ENCODE data around the gene MYO1H.
"Not testable (repeated sequence)": the region's sequence is repeated elsewhere in the genome, so short reads cannot be mapped to it uniquely, and the experiment has no call there.

MYO1H gene

DNA sequence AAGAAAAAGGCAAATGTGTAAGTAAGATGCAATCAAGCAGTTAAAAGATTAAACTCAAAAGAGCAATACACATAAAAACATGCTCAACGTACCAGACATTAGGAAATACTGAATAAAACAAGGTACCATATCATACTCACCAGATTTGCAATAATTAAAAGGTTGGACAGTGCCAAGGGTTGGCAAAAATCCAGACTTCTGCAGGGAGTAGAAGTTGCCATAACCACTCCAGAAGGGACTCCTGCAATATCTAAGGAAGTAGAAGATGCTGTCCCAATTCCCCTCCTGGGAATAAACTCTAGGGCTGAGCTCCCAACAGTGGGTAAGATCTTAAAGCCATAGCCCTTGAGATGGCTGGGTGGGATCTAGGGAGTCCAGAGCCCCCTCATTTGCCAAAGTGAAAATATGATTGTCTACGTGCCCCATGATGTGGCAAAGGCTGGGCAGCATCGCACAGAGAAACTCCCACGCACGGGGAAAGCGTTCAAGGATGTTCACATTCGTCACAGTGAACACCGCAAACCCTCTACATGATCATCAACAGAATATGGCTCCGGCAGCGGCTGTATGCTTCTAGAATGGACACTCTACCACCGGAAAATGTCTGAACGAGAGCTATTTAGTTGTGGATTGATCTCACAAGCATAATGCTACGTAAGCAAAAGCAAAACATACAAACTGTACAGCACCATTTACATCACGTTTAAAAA is 117.1 kb downstream of the MYO1H start:
- Histone ChIP-seq H3K9ac (no peak overlapping the region), H3K36me3 (peaks cover 58 to 94% (median 76%) of the 10 kb centered on the region in 11 experiments), H3K9me3 (replicated peaks in 1 of 11) (no peaks in the 10 kb centered on the region), H3K27me3 (no peaks in the 10 kb centered on the region), H3K4me2 (no peak overlapping the region; a peak in 1 of 22 replicates), H4K20me1 (peaks cover 79 to 100% (median 98%) of the 10 kb centered on the region in 11 experiments), H3K4me3 (no peak overlapping the region), H3K4me1 (peaks cover 22 to 86% (median 36%) of the 10 kb centered on the region in 10 experiments), H3K27ac (no peak overlapping the region)
- TF ChIP-seq Cebpa-rat (IDR thresholded peaks at IDR 0.05), result no peak

DNA sequence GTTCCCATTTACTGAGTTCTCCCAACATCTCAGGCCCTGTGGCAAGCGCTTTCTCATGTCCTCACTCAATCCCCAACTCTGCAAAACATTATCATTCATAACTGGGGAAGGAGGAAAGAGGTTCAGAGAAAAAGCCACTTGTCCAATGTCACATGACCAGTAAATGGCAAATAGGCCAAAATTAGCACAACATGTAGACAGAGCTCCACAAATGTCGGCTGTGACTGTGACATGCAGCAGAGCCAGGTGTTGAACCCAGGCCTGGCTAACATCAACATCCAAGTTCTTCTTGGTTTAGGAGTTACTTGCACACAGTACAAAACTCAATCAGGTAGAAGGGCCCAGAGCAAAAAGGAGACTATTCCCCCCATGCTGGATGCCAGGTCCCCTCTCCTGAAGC is 118.6 kb downstream of the MYO1H start:
- H3K36me3 ChIP-seq, result peaks cover 64 to 98% (median 81%) of the 10 kb centered on the region in 11 experiments
- H3K27ac ChIP-seq, result no peak overlapping the region
- TF ChIP-seq Cebpa-rat (IDR thresholded peaks at IDR 0.05), result no peak
- H3K9ac ChIP-seq, result no peak overlapping the region
- H3K9me3 ChIP-seq (replicated peaks in 1 of 11), result no peaks in the 10 kb centered on the region
- H3K4me3 ChIP-seq, result no peak overlapping the region
- H3K27me3 ChIP-seq, result no peaks in the 10 kb centered on the region
- peaks cover 14 to 80% (median 28%) of the 10 kb centered on the region in 10 experiments for H3K4me1 ChIP-seq
- peak overlapping the region in 1 of 11 experiments; percentile 3; a peak in 1 of 22 replicates for H3K4me2 ChIP-seq
- H4K20me1 ChIP-seq, result peaks cover 85 to 100% (median 98%) of the 10 kb centered on the region in 11 experiments

DNA sequence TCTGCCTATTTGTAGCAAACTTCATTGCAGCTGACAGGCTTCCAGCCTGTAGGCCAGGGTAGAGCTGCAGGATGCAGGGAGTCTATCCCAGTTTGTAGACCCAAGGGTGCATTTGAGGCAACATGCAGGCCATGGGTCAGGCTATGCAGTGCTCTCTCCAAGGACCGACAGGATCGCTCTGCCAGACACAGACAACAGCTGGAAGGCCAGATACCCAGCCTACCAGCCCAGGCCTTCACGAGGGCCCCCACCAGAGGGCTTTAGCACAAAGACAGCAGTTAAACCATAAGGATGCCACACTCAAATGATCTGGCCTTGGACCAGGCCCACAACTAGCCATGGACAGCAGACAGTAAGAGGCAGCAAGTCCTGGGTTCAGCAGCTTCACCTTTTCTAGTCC is 119.1 kb downstream of the MYO1H start:
- H3K4me3 ChIP-seq, result no peak overlapping the region
- H3K4me1 ChIP-seq, result peaks cover 9 to 75% (median 23%) of the 10 kb centered on the region in 10 experiments
- H3K27ac ChIP-seq, result no peak overlapping the region
- no peak overlapping the region; a peak in 1 of 22 replicates for H3K9ac ChIP-seq
- peaks cover 88 to 100% (median 98%) of the 10 kb centered on the region in 11 experiments for H4K20me1 ChIP-seq
- H3K27me3 ChIP-seq, result no peaks in the 10 kb centered on the region
- H3K36me3 ChIP-seq, result peaks cover 67 to 100% (median 85%) of the 10 kb centered on the region in 11 experiments
- H3K4me2 ChIP-seq, result peak overlapping the region in 1 of 11 experiments; percentile 3; a peak in 1 of 22 replicates
- TF ChIP-seq Cebpa-rat (IDR thresholded peaks at IDR 0.05), result no peak
- H3K9me3 ChIP-seq (replicated peaks in 1 of 11), result no peaks in the 10 kb centered on the region

DNA sequence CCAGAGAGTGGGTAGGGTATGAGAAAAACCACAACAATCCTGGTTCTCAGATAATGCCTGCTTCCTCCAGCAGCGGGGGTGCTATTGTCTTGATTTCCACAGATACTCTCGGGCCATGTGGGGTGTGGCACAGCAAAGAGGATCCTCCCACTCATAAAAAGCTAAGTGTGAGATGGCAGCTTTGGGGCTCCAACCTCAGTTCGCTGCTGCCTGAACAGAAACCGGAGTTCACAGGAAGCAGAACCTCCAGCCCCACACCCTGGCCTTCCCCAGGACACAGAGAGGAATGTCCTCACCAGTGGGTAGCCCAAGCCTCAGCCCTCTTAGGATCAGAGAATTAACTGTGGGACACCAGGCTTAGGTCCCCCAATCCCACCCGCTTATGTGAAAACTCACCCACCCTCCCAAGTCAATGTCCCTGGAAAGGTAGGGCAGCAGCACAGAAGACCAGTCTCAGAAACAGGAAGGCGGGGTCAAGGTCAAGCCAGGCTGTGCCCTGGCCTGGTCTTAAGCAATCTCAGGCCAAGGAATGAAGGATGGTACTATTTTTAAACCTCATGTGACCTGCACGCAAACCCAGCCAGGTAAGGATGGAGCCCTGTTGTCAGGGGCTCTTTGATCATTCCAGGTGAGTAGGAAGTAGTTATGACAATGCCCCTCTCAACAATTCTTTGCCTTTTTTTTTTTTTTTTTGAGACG is 120.4 kb downstream of the MYO1H start:
- Histone ChIP-seq H3K9ac (peak overlapping the region in 1 of 11 experiments; percentile 31; a peak in 1 of 22 replicates), H3K4me2 (peak overlapping the region in 1 of 11 experiments; percentile 31; a peak in 3 of 22 replicates), H3K36me3 (peaks cover 67 to 98% (median 84%) of the 10 kb centered on the region in 11 experiments), H3K27me3 (no peaks in the 10 kb centered on the region), H3K27ac (no peak overlapping the region), H3K4me1 (peaks cover 0 to 62% (median 10%) of the 10 kb centered on the region in 10 experiments; a peak in 16 of 20 replicates), H4K20me1 (peaks cover 90 to 100% (median 98%) of the 10 kb centered on the region in 11 experiments), H3K4me3 (no peak overlapping the region), H3K9me3 (replicated peaks in 1 of 11) (no peaks in the 10 kb centered on the region)
- TF ChIP-seq Cebpa-rat (IDR thresholded peaks at IDR 0.05), result no peak

DNA sequence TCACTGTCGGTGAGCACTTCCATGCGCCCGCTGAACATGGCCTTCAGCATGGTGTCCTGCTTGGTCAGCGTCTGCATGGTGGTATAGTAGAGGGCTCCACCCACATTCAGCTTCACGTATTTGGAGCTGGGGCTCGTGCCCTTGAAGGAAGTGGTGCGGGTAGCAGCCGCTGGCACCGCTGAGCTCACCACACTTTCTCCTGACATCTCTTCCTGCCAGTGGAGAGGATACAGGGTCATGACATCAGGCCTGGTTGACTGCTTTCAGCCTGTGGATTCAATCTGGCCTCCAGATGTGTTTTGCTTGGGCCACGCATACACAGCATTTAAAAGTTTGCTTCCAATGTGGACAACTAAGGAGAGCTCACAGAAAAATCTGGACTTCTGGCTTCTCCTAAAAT is 121.8 kb downstream of the MYO1H start:
- no peak overlapping the region for H3K27ac ChIP-seq
- no peaks in the 10 kb centered on the region for H3K27me3 ChIP-seq
- H3K36me3 ChIP-seq, result peaks cover 59 to 90% (median 79%) of the 10 kb centered on the region in 11 experiments
- H3K9me3 ChIP-seq (replicated peaks in 1 of 11), result no peaks in the 10 kb centered on the region
- no peak for TF ChIP-seq Cebpa-rat (IDR thresholded peaks at IDR 0.05)
- H3K4me3 ChIP-seq, result no peak overlapping the region
- H4K20me1 ChIP-seq, result peaks cover 88 to 100% (median 98%) of the 10 kb centered on the region in 11 experiments
- peaks cover 0 to 50% (median 0%) of the 10 kb centered on the region in 10 experiments; a peak in 9 of 20 replicates for H3K4me1 ChIP-seq
- H3K4me2 ChIP-seq, result peak overlapping the region in 1 of 11 experiments; percentile 12; a peak in 1 of 22 replicates
- no peak overlapping the region for H3K9ac ChIP-seq

DNA sequence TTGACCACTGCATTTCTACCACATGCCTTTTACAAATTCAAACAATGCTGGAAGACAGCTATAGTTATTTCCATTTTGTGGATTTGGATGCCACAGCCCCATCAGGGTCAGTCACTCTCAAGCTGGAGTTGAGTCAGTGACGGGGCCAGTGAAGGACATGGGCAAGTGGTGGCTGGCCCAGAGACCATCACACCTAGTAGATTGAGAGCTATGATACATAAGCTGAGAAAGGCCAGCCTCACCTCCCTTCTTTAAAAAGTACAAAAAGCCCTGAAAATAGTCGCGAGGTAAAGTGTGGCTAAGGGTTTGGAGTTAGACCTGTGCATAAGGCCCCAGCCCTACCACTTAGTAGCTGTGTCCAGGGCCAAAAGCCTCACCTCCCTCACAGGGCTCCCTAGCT is 125.3 kb downstream of the MYO1H start:
- Histone ChIP-seq H3K36me3 (peaks cover 25 to 61% (median 45%) of the 10 kb centered on the region in 11 experiments), H3K4me3 (no peak overlapping the region), H3K4me2 (no peak overlapping the region), H3K9me3 (replicated peaks in 1 of 11) (no peaks in the 10 kb centered on the region), H3K27ac (no peak overlapping the region), H3K9ac (peak overlapping the region in 1 of 11 experiments; percentile 37; a peak in 1 of 22 replicates), H3K4me1 (peaks cover 18 to 49% (median 20%) of the 10 kb centered on the region in 10 experiments), H3K27me3 (no peaks in the 10 kb centered on the region), H4K20me1 (peaks cover 64 to 87% (median 79%) of the 10 kb centered on the region in 11 experiments)
- no peak for TF ChIP-seq Cebpa-rat (IDR thresholded peaks at IDR 0.05)

DNA sequence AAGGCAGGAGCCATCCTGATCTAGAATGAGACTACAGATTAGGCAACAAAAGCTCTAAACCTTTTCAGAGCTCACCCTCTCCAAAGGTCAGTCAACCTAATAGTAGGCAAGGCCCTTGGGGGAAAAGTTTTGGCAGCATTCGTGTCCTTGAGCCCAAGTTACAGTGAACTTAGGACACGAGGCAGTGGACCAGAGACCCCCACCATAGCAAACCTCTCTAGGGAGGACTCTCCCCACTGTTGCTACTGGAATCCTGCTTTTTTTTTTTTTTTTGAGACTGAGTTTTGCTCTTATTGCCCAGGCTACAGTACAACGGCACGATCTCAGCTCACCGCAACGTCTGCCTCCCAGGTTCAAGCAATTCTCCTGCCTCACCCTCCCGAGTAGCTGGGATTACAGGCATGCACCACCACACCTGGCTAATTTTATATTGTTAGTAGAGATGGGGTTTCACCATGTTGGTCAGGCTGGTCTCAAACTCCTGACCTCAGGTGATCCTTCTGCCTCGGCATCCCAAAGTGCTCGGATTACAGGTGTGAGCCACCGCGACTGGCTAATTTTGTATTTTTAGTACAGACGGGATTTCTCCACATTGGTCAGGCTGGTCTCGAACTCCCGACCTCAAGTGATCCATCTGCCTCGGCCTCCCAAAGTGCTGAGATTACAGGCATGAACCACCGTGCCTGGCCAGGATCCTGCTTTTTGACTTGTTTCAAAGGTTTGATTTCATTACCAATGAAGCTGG is 126.0 kb downstream of the MYO1H start:
- H4K20me1 ChIP-seq, result peaks cover 60 to 80% (median 74%) of the 10 kb centered on the region in 11 experiments; a peak in 21 of 22 replicates
- H3K27me3 ChIP-seq; H3K9me3 ChIP-seq (replicated peaks in 1 of 11); H3K4me2 ChIP-seq; H3K27ac ChIP-seq; H3K4me3 ChIP-seq: not testable (repeated sequence)
- peak overlapping the region in 1 of 11 experiments; percentile 37; a peak in 1 of 22 replicates for H3K9ac ChIP-seq
- peaks cover 24 to 50% (median 27%) of the 10 kb centered on the region in 10 experiments for H3K4me1 ChIP-seq
- H3K36me3 ChIP-seq, result peaks cover 20 to 57% (median 40%) of the 10 kb centered on the region in 11 experiments

DNA sequence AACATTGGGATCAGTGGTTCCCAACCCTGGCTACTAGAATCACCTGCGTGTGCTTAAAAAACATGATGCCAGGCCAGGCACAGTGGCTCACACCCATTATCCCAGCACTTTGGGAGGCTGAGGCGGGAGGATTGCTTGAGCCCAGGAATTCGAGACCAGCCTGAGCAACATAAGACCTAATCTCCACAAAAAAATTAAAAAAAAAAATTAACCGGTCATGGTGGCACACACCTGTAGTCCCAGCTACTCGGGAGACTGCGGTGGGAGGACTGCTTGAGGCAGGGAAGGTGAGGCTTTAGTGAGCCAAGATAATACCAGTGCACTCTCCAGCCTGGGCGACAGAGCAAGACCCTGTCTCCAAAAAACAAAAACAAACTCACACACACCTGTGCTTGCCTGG is 127.4 kb downstream of the MYO1H start:
- Histone ChIP-seq H3K4me3 (0 out of 20 replicates have a peak overlapping the region, but pooled peaks of 1 of the 10 experiments have one; percentile 88), H3K36me3 (peaks cover 9 to 42% (median 25%) of the 10 kb centered on the region in 11 experiments; a peak in 20 of 22 replicates), H3K4me2 (peak overlapping the region in 10 of 11 experiments; percentile 88 to 99 (median 96); a peak in 15 of 22 replicates), H3K27ac (no peak overlapping the region), H3K9ac (peak overlapping the region in 6 of 11 experiments; percentile 17 to 100 (median 98); a peak in 3 of 22 replicates), H3K27me3 (no peaks in the 10 kb centered on the region), H4K20me1 (peaks cover 46 to 66% (median 60%) of the 10 kb centered on the region in 11 experiments; a peak in 21 of 22 replicates), H3K4me1 (peaks cover 31 to 48% (median 36%) of the 10 kb centered on the region in 10 experiments), H3K9me3 (replicated peaks in 1 of 11) (no peaks in the 10 kb centered on the region)
- no peak for TF ChIP-seq Cebpa-rat (IDR thresholded peaks at IDR 0.05)
